GM19099 (cell line): ENCODE data around the gene XAGE1A.
"Not testable (repeated sequence)": the region's sequence is repeated elsewhere in the genome, so short reads cannot be mapped to it uniquely, and the experiment has no call there.

Experiments used
- POLR2A ChIP-seq: IDR thresholded peaks from 3 replicates; pipeline ENCODE4 v1.6.1; 2011; ENCODE audit warnings: low read depth; ENCODE audit not compliant: insufficient read length; ENCODE audit errors: extremely low read depth

Gene XAGE1A, protein sequence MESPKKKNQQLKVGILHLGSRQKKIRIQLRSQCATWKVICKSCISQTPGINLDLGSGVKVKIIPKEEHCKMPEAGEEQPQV

DNA sequence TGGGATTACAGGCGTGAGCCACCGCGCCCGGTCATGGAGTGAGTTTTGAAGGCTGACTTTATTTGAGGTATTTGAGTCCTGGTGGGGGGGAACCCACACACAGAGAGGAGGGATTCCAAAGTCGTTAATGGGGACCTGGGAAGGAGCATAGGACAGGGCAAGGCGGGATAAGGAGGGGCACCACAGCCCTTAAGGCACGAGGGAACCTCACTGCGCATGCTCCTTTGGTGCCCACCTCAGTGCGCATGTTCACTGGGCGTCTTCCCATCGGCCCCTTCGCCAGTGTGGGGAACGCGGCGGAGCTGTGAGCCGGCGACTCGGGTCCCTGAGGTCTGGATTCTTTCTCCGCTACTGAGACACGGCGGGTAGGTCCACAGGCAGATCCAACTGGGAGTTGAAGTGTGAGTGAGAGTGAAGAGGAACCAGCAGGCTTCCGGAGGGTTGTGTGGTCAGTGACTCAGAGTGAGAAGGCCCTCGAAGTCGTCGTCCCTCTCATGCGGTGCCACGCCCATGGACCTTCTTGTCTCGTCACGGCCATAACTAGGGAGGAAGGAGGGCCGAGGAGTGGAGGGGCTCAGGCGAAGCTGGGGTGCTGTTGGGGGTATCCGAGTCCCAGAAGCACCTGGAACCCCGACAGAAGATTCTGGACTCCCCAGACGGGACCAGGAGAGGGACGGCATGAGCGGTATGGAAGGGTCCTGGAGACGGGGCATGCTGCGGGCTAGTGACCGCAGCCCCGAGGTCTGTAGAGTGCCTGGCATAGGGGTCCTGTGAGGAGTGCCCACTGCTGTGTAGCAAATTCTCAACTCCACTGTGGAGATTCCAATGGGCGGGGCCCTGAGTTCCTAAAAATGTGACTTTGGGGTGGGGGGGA, at the start of gene XAGE1A:
Gene XAGE1A, plus strand, starts transcription at position 264 of the 874 bp plus-strand sequence. CDS start 1,554 bp downstream, outside the sequence.
- not testable (repeated sequence) for TF ChIP-seq POLR2A

DNA sequence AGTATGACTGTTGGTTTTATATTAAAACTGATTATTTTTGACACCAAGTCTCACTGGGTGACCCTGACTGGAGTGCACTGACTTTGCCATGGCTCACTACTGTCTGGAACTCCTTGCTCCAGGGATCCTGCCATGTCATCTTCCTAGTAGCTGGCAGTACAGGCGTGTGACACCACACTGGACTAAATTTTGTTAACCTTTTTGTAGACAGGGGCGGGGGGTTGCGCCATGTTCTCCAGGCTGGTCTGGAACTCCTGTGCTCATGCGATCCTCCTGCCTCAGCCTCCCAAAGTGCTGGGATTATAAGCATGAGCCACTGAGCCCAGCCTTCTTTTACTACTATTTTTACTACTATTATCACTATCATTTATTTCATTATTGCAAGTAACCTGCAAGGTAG, 8.9 kb downstream of the XAGE1A start:
- no peak for TF ChIP-seq POLR2A

DNA sequence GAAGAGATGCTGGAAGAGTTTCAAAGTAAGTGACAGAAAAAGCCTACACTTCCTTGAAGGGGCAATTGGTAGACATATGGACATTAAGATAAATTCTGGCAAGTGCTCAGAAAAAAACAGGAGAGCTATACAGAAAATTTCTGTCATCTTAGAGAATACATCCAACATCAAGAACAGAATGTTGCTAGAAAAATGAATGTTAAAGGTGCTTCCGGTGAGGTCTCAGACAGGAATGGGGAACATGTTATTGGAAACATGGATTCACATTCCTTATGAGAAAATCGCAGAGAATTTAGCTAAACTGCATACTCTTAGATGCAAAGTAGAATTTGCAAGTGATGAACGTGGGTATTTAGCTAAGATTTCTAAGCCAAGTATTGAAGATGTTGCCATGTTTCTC, 11.7 kb downstream of the XAGE1A start:
- no peak for TF ChIP-seq POLR2A

DNA sequence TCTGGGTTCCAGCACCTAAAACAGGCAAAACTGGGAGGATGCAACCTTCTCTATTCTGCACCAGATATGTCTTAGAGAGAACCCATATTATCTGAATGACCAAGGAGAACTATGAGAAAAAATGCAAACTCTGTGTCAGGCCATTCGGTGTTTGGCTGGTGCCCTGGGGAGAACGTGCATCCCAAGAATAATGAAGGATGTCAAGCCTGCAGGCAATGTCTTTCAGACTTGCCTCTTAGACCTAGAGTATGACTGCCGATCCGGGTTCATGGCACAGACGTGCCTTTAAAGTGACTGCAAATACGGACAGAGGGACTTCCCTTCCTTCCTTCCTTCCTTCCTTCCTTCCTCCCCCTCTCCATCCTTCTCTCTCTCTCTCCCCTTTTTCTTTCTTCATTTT, 14.3 kb downstream of the XAGE1A start:
- TF ChIP-seq POLR2A = no peak

DNA sequence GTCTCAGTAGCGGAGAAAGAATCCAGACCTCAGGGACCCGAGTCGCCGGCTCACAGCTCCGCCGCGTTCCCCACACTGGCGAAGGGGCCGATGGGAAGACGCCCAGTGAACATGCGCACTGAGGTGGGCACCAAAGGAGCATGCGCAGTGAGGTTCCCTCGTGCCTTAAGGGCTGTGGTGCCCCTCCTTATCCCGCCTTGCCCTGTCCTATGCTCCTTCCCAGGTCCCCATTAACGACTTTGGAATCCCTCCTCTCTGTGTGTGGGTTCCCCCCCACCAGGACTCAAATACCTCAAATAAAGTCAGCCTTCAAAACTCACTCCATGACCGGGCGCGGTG, 21.3 kb downstream of the XAGE1A start, which contains the start of gene XAGE1B:
Gene XAGE1B, minus strand, starts transcription at position 77 of the 339 bp plus-strand sequence. CDS start 1,536 bp downstream, outside the sequence.
- TF ChIP-seq POLR2A = not testable (repeated sequence)

DNA sequence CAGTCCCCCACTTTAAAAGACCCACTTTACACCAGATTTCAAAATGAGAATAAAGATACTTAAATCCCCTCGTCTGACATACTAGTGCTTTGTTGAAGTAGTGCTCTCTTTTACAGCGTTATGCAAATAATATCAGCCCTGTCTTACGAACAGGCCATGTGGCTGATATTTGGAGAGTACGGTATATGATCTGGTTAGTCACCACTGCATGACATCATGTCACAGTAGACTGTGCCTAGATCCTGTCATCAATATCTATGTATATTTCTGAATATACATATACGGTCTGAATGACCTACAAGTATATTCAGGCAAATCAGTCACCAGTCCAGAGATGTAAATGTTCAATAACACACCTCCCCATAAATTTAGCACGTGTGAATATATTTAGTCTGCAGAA, 46.7 kb downstream of the XAGE1A start:
- TF ChIP-seq POLR2A = no peak

DNA sequence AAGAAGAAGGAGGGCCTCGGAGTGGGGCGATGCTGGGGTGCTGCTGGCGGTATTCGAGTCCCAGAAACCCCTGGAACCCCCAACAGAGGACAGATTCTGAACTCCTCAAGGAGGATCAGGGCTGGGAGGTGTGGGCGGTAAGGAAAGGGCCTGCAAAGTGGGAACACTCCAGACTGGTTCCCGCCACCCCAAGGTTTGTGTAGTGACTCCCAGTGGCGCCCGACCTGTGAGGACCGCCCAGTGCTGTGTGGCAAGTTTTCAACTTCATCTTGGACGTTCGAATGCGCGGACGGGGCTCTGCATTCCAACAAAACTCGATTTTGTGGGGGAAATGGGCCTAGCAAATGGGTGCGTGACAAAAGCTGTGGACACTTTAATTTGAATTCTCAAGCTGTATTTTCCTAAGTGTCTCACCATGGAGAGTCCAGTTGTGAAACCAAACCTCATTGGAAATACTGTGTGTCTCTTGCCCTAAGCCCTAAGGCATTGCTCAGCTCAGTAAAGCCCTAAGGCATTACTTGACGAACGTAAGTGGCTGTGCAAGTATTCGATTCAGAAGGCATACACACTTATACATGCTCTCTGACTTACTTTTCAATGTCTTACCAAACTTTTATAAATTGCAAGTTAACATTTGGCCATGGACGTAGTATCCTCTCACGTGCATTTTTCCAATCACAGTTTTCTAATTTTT, 48.7 kb downstream of the XAGE1A start:
- TF ChIP-seq POLR2A = no peak
